ENCODE results near the gene CEBPG. TPM values are rescaled to one million over a fixed set of nuclear protein-coding genes. Genes with fewer than 3 reads are reported as not detected.

The CEBPG gene
- total RNA-seq, 4 donors from 2014 or later: 18.5 to 31.6 (median 26.8) TPM

DNA sequence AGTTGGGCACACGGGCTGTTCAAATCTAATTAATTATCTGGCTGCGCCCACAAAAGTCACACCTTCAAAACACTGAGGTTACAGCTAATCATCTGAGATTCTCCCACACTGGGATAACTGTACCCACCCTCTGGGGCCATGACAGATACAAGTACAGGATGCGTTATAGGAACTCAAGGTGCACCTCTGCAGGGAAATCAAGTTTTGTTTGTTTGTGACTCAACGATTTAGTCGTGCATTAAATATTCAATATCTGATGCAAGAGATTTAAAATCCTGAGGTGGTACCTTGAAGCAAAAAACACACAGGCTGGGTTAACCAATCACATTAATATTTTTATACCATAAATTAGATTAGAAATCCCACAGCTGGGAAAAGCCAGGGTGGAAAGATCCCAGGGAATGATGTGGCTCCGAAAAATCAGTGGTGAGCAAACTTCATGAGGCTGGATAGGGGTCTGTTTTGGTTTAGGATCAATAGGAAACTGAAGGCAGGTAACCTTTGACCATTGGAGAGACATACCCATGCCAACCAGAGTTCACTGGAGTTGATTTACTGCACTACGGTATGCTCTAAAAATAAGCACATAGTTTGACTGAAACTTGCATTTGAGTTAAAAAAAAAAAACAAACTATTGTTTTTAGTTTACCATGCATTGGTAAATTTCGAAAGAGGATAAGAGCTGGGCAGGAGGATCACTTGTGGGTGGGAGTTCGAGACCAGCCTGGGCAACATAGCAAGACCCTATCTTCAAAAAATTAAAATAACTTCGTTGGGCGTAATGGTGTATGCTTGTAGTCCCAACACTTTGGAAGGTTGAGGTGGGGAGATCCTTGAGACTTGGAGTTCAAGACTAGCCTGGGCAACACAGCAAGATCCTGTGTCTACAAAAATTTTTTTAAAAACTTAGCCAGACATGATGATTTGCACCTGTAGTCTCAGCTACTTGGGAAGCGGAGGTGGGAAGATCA lies 23.9 kb upstream of the CEBPG start:
- no peak for DNase-seq
- peaks cover 0 to 35% (median 0%) of the 10 kb centered on the region in 4 donors for H3K27me3 ChIP-seq
- H3K27ac ChIP-seq: no peak overlapping the region
- no peak overlapping the region for H3K4me3 ChIP-seq
- peaks cover 0 to 18% (median 0%) of the 10 kb centered on the region in 3 donors for H3K4me1 ChIP-seq
- TF ChIP-seq, protein P1, sequence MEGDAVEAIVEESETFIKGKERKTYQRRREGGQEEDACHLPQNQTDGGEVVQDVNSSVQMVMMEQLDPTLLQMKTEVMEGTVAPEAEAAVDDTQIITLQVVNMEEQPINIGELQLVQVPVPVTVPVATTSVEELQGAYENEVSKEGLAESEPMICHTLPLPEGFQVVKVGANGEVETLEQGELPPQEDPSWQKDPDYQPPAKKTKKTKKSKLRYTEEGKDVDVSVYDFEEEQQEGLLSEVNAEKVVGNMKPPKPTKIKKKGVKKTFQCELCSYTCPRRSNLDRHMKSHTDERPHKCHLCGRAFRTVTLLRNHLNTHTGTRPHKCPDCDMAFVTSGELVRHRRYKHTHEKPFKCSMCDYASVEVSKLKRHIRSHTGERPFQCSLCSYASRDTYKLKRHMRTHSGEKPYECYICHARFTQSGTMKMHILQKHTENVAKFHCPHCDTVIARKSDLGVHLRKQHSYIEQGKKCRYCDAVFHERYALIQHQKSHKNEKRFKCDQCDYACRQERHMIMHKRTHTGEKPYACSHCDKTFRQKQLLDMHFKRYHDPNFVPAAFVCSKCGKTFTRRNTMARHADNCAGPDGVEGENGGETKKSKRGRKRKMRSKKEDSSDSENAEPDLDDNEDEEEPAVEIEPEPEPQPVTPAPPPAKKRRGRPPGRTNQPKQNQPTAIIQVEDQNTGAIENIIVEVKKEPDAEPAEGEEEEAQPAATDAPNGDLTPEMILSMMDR (IDR thresholded peaks at IDR 0.05): no peak
- no peak for TF ChIP-seq POLR2A (IDR thresholded peaks at IDR 0.05)
- no peaks in the 10 kb centered on the region for H3K9me3 ChIP-seq
- 67 to 72% methylated on average over 12 of the region's 12 CpGs for WGBS, 2 donors
- H3K36me3 ChIP-seq: no peaks in the 10 kb centered on the region
- intact Hi-C loops (cut with DNase I): no loop called here

DNA sequence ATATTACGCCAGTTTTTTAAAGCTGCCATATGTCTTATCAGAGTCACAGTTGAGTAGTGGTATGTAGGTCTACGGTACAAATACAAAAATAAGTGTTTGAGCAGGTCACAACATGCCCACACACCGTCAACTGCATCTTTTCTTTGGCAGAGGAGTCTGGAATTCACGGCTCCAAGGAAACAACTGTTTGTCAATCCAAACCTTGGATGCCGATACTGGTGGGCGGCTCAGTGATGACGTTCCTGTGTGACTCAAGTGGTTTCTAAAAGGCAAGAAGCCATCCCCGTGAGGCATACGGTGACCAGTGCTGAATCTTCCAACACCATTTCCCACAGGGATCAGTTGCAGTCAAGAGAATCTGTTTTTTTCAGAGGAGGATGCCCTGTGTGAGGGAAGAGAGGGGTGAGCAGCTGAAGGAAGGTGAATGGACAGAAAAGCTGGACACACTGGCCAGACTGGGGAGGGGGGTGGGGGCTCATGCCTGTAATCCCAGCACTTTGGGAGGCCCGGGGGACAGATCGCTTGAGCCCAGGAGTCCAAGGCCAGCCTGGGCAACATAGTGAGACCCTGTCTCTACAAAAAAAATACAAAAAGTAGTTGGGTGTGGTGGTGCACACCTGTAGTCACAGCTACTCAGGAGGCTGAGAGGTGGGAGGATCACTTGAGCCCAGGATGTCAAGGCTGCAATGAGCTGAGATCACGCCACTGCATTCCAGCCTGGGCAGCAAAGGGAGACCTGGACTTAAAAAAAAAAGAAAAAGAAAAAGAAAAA lies 22.8 kb upstream of the CEBPG start:
- Histone ChIP-seq H3K9me3 (peaks cover 0 to 4% (median 3%) of the 10 kb centered on the region in 3 donors), H3K4me3 (no peak overlapping the region), H3K27ac (no peak overlapping the region), H3K36me3 (no peaks in the 10 kb centered on the region), H3K27me3 (peaks cover 0 to 24% (median 0%) of the 10 kb centered on the region in 4 donors), H3K4me1 (peaks cover 0 to 14% (median 0%) of the 10 kb centered on the region in 3 donors)
- WGBS, 2 donors: 42 to 60% methylated on average over 12 of the region's 12 CpGs
- no peak for TF ChIP-seq POLR2A (IDR thresholded peaks at IDR 0.05)
- TF ChIP-seq, protein P1 (IDR thresholded peaks at IDR 0.05): no peak
- no peak for DNase-seq
- intact Hi-C loops (cut with DNase I): no loop called here

DNA sequence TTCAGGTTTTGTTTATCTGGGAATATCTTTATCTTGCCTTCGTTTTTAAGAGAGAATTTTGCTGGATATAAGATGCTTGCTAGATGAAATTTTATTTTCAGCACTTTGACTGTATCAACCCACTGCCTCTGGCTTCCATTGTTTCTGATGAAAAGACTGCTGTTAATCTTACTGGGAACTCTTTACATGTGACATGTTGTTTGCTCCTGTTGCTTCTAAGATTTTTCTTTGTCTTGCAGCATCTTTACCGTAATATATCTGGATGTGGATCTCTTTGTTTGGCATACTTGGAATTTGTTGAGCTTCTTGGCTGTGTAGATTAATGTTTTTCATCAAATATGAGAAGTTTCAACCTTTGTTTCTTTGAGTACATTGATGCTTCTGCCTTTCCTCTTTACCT lies 18.0 kb upstream of the CEBPG start:
- intact Hi-C loops (cut with DNase I): no loop called here
- WGBS, 2 donors: 80 to 85% methylated on average over 2 of the region's 2 CpGs
- no peak for DNase-seq

DNA sequence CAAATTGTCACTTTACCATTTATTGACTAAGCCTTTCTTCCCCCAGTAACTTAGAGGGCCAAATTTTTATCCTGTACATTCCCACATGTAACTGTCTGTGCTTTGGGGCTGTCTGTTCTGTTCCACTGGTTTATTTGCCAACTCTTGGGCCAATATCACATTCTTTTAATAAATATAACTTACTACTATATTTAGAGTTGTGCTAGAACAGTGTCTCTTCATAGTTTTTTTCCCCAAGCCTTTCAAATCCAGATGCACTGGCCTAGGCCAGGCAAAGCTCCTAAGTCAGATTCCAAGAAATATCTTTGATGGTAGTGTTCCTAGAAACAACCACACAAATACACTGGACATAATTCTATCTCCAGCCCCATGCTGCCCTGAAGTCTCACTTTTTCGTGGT lies 16.0 kb upstream of the CEBPG start:
- peak overlapping the region in 2 of 4 donors; percentile 71 to 74 for H3K27ac ChIP-seq
- H3K9me3 ChIP-seq: peaks cover 0 to 9% (median 7%) of the 10 kb centered on the region in 3 donors
- H3K27me3 ChIP-seq: no peaks in the 10 kb centered on the region
- TF ChIP-seq POLR2A (IDR thresholded peaks at IDR 0.05): no peak
- TF ChIP-seq, protein P1 (IDR thresholded peaks at IDR 0.05): no peak
- H3K36me3 ChIP-seq: no peaks in the 10 kb centered on the region
- intact Hi-C loops (cut with DNase I): no loop called here
- H3K4me1 ChIP-seq: peaks cover 0 to 29% (median 7%) of the 10 kb centered on the region in 3 donors
- no peak for DNase-seq
- no peak overlapping the region for H3K4me3 ChIP-seq
- 42 to 65% methylated on average over 1 of the region's 1 CpG for WGBS, 2 donors

More for the DNA sequence above, 18.0 kb upstream of the CEBPG start:
- peaks cover 0 to 30% (median 7%) of the 10 kb centered on the region in 3 donors for H3K4me1 ChIP-seq
- H3K36me3 ChIP-seq: no peaks in the 10 kb centered on the region
- peaks cover 0 to 9% (median 7%) of the 10 kb centered on the region in 3 donors for H3K9me3 ChIP-seq
- H3K27ac ChIP-seq: no peak overlapping the region
- H3K4me3 ChIP-seq: no peak overlapping the region
- TF ChIP-seq, protein P1 (IDR thresholded peaks at IDR 0.05): no peak
- no peak for TF ChIP-seq POLR2A (IDR thresholded peaks at IDR 0.05)
- H3K27me3 ChIP-seq: peaks cover 0 to 4% (median 0%) of the 10 kb centered on the region in 4 donors

Data from esophagus squamous epithelium (tissue), 5 donors.